ENCODE measurements around the gene SLC5A12. TPM values are rescaled to one million over a fixed set of nuclear protein-coding genes. Genes with fewer than 3 reads are reported as not detected.

Gene SLC5A12
- polyA plus RNA-seq, 1 donor from 2014 or later: not detected

GRCh38 chr11:26655287-26655686, 66.6 kb downstream of the SLC5A12 start:
- Histone ChIP-seq H4K20me1 (ENCODE audit: insufficient read depth) (no peaks in the 10 kb centered on the region), H3K79me2 (replicated peaks; ENCODE audit: insufficient read depth, low read length) (no peaks in the 10 kb centered on the region), H3K27ac (ENCODE audit: low read length) (no peak overlapping the region), H3K9me3 (ENCODE audit: low read length) (no peaks in the 10 kb centered on the region), H2AFZ (ENCODE audit: low read depth, low read length) (no peak overlapping the region), H3K27me3 (ENCODE audit: insufficient read depth, low read depth, low read length) (no peaks in the 10 kb centered on the region), H3K36me3 (ENCODE audit: insufficient read depth, low read length) (no peaks in the 10 kb centered on the region), H3K4me3 (ENCODE audit: low read length) (no peak overlapping the region), H3K9me2 (ENCODE audit: insufficient read depth, low read length) (no peaks in the 10 kb centered on the region), H3K4me2 (ENCODE audit: low read length) (no peak overlapping the region), H3K9ac (ENCODE audit: low read length) (no peak overlapping the region), H3F3A (ENCODE audit: insufficient read depth, low read length, poor library complexity, severe bottlenecking) (no peaks in the 10 kb centered on the region)
- no peak for TF ChIP-seq RAD21 (conservative IDR thresholded peaks at IDR 0.05)
- no peak for TF ChIP-seq TAF1 (IDR thresholded peaks at IDR 0.05; ENCODE audit: low read depth)
- no peak for TF ChIP-seq REST (IDR thresholded peaks at IDR 0.05; ENCODE audit: borderline replicate concordance)
- TF ChIP-seq SMC3 (conservative IDR thresholded peaks at IDR 0.05; ENCODE audit: poor library complexity): no peak
- no peak for TF ChIP-seq POLR2AphosphoS5 (IDR thresholded peaks at IDR 0.05)
- TF ChIP-seq MXI1 (conservative IDR thresholded peaks at IDR 0.05; ENCODE audit: poor library complexity, severe bottlenecking): no peak

- no peaks in the 10 kb centered on the region for H3K27me3 ChIP-seq (ENCODE audit: insufficient read depth, low read depth, low read length)
- no peak overlapping the region for H3K27ac ChIP-seq (ENCODE audit: low read length)
- TF ChIP-seq RAD21 (conservative IDR thresholded peaks at IDR 0.05) (no peak), TAF1 (IDR thresholded peaks at IDR 0.05; ENCODE audit: low read depth) (no peak)
- H3K4me2 ChIP-seq (ENCODE audit: low read length): no peak overlapping the region
- no peaks in the 10 kb centered on the region for H4K20me1 ChIP-seq (ENCODE audit: insufficient read depth)
- no peak overlapping the region for H3K9ac ChIP-seq (ENCODE audit: low read length)
- H3K36me3 ChIP-seq (ENCODE audit: insufficient read depth, low read length): no peaks in the 10 kb centered on the region
- no peak overlapping the region for H2AFZ ChIP-seq (ENCODE audit: low read depth, low read length)
- H3F3A ChIP-seq (ENCODE audit: insufficient read depth, low read length, poor library complexity, severe bottlenecking): no peaks in the 10 kb centered on the region
- H3K9me2 ChIP-seq (ENCODE audit: insufficient read depth, low read length): no peaks in the 10 kb centered on the region
- H3K9me3 ChIP-seq (ENCODE audit: low read length): no peaks in the 10 kb centered on the region
- H3K4me3 ChIP-seq (ENCODE audit: low read length): no peak overlapping the region
- H3K79me2 ChIP-seq (replicated peaks; ENCODE audit: insufficient read depth, low read length): no peaks in the 10 kb centered on the region
These were observed 69.9 kb downstream of the SLC5A12 start for GRCh38 chr11:26651916-26652315.

GRCh38 chr11:26649884-26650283, 72.0 kb downstream of the SLC5A12 start:
- no peaks in the 10 kb centered on the region for H3K9me3 ChIP-seq (ENCODE audit: low read length)
- H3K9ac ChIP-seq (ENCODE audit: low read length): no peak overlapping the region

More at GRCh38 chr11:26649884-26650283, 72.0 kb downstream of the SLC5A12 start:
- Histone ChIP-seq H3K9me2 (ENCODE audit: insufficient read depth, low read length) (no peaks in the 10 kb centered on the region), H3F3A (ENCODE audit: insufficient read depth, low read length, poor library complexity, severe bottlenecking) (no peaks in the 10 kb centered on the region), H4K20me1 (ENCODE audit: insufficient read depth) (no peaks in the 10 kb centered on the region), H3K27ac (ENCODE audit: low read length) (no peak overlapping the region), H3K4me2 (ENCODE audit: low read length) (no peak overlapping the region), H3K36me3 (ENCODE audit: insufficient read depth, low read length) (no peaks in the 10 kb centered on the region), H3K4me3 (ENCODE audit: low read length) (no peak overlapping the region), H3K27me3 (ENCODE audit: insufficient read depth, low read depth, low read length) (no peaks in the 10 kb centered on the region), H2AFZ (ENCODE audit: low read depth, low read length) (no peak overlapping the region), H3K79me2 (replicated peaks; ENCODE audit: insufficient read depth, low read length) (no peaks in the 10 kb centered on the region)
- TF ChIP-seq EP300 (conservative IDR thresholded peaks at IDR 0.05; ENCODE audit: poor library complexity, severe bottlenecking): no peak
- peak; percentile 71 for TF ChIP-seq SMC3 (conservative IDR thresholded peaks at IDR 0.05; ENCODE audit: poor library complexity)
- no peak for TF ChIP-seq POLR2AphosphoS5 (IDR thresholded peaks at IDR 0.05)
- TF ChIP-seq REST (IDR thresholded peaks at IDR 0.05; ENCODE audit: borderline replicate concordance): no peak
- TF ChIP-seq CTCF (IDR thresholded peaks at IDR 0.05; ENCODE audit: poor library complexity, severe bottlenecking): peak; percentile 67
- TF ChIP-seq TAF1 (IDR thresholded peaks at IDR 0.05; ENCODE audit: low read depth): no peak
- TF ChIP-seq EZH2 (IDR thresholded peaks at IDR 0.05; ENCODE audit: borderline replicate concordance, insufficient read depth, low read length, poor library complexity, severe bottlenecking): no peak
- no peak for TF ChIP-seq MXI1 (conservative IDR thresholded peaks at IDR 0.05; ENCODE audit: poor library complexity, severe bottlenecking)
- TF ChIP-seq RAD21 (conservative IDR thresholded peaks at IDR 0.05): peak; percentile 69

All from neural cell (in vitro differentiated cells).